GM19468 (cell line): ENCODE measurements around the gene PAGR1.
"Not testable (repeated sequence)": the region's sequence is repeated elsewhere in the genome, so short reads cannot be mapped to it uniquely, and the experiment has no call there.

Experiments used
- ATAC-seq: cut with Tn5 transposase; IDR thresholded peaks from one replicate; pipeline ENCODE4 v1.9.1; 2021; ENCODE audit warnings: mild to moderate bottlenecking, moderate library complexity, moderate number of reproducible peaks; ENCODE audit not compliant: unreplicated experiment; ENCODE audit errors: extremely low read depth

Gene PAGR1

DNA sequence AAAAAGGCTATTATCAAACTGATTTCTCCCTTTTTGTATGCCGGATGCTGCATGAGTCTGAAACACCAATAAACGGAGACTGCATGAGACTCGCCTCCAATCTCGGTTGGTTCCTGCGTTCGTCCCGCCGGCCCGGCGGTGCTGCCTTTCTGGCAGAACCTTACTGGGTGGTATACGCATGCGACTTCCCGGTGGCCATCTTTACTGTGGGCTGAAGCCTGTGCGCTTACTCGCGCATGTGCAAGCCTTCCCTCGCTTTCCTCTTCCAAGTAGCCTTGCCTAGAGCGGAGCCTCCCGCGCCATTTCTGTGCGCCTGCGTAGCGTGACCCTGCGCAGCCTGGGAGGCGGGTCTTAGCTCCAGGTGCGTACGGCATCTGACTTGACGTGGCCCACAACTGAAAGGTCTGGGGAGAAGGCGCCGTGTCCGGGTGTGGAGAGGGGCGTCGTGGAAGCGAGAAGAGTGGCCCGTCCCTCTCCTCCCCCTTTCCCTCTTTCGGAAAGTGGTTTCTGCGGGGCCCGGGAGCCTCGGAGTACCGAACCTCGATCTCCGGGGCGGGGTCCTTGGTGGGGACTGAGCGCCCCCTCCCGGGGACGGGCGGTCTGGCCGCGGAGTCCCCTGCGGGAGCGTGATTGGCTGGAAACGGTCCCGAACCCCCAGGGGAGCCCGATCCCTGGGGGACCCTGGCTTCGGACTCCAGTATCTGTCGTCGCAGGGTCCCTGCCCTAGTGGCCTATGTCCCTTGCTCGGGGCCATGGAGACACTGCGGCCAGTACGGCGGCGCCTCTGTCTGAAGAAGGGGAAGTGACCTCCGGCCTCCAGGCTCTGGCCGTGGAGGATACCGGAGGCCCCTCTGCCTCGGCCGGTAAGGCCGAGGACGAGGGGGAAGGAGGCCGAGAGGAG, at the start of gene PAGR1:
Gene PAGR1 (plus strand): TSS at position 360 of the 901 bp plus-strand sequence. CDS start 374 bp downstream, at position 734.
- ATAC-seq, result peak; percentile 66

DNA sequence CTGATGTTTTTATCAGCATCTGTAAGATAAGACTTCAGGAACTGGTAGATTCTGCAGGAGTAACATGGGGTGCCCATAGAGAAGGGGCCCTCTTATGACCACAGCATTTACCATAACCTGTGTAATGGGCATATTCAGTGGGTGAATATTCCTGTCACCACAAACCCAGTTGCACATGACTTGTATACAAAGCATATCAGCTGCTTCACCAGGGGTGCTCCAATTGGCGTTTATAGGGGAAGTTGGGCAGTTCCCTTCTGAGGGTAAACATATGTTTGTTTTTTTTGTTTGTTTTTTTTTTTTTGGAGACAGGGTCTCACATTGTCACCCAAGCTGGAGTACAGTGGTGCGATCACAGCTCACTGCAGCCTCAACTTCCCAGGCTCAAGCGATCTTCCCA, 49.4 kb upstream of the PAGR1 start:
- no peak for ATAC-seq

DNA sequence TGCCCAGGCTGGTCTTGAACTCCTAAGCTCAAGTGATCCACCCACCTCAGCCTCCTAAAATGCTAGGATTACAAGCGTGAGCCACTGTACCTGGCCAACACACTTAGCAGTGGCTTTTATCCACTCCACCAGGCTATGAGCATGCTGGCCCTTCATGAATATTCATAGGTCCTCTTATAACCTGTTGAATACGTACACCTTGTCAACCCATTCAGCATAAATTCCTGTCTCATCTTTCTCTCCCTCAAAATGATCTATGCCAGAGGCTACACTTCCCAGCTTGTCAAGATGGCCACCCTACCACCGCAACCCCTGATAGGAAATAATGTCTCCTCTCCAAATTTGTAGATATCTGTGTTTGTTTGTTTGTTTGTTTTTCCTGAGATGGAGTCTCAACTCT, 48.9 kb upstream of the PAGR1 start:
- ATAC-seq, result no peak

DNA sequence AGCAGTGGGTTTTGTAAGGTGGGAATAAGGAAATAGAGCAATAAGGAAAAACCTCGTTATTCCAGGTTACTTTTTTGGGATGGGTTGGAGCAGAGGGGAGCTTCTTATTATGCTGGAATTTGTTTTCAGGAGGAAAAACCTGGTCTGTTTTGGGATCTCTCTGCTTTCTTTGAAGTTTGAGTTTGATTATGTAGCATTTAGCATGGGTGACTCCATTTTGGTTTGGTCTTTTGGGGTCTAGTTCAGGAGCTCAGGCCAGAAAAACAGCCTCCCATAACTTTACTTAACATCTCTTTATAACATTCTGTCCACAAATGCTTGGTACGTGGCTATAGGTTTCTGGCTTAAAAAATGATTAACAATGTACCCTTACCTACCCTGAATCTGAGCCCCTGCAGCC, 46.4 kb upstream of the PAGR1 start:
- ATAC-seq, result no peak

DNA sequence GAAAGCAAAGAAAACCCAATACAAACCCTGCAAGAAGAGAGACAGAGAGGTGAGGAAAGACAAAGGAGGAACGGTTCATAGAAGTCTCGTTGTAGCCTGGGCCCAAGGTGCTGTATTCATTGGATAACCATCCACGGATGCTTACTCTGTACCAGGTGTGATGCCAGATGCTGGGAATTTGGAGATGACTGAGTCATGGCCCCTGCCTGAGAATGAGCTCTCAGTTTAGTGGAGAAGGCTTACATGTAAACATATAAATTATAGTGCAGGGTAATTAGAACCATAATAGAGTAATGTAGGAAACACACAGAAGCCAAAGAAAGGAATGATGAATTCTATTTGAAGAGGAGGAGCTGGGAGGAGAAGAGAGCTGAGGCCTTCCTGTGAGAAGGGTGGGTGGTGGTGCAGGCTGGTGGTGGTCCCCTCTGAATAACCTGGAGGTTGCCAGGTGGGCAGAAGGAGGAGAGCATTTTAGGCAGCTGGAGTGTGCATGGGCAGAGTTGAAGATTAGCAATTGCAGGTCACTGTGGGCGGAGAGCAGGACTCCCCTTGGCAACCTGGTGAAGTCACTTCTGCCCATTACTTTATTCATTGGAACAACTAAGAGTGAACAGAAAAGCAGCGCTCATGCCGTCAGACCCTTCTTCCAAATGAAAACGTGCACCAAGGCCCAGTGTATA, 45.6 kb upstream of the PAGR1 start:
- ATAC-seq, result no peak

DNA sequence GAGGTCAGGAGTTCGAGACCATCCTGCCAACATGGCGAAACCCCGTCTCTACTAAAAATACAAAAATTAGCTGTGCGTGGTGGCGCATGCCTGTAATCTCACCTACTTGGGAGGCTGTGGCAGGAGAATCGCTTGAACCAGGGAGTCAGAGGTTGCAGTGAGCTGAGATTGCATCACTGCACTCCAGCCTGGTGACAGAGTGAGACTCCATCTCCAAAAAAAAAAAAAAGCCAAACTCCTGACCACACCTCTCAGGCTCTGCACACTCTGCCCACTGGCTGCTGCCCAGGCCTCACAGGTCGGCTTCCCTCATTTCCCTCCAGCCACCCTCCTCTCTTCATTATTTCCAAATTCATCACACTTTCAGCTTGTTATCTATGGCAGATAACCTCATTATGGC, 43.6 kb upstream of the PAGR1 start:
- ATAC-seq, result not testable (repeated sequence)

DNA sequence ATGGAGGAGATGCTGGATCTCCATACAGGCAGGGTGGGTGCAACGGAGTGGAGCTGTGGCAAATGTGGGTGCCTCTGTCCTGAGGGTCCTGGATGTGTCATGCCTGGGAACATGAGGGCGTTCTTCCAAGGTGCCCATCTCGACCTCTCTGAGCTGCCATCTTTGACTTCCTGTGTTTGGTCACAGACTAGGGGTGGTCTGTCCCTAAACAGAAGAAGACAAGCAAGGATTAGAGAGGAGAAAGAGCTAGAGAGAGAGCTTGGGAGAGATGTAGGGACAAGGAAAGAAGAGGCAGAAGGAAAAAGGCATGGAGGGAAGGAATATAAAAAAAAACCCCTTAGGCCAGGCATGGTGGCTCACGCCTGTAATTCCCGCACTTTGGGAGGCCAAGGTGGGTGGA, 41.2 kb upstream of the PAGR1 start:
- no peak for ATAC-seq

DNA sequence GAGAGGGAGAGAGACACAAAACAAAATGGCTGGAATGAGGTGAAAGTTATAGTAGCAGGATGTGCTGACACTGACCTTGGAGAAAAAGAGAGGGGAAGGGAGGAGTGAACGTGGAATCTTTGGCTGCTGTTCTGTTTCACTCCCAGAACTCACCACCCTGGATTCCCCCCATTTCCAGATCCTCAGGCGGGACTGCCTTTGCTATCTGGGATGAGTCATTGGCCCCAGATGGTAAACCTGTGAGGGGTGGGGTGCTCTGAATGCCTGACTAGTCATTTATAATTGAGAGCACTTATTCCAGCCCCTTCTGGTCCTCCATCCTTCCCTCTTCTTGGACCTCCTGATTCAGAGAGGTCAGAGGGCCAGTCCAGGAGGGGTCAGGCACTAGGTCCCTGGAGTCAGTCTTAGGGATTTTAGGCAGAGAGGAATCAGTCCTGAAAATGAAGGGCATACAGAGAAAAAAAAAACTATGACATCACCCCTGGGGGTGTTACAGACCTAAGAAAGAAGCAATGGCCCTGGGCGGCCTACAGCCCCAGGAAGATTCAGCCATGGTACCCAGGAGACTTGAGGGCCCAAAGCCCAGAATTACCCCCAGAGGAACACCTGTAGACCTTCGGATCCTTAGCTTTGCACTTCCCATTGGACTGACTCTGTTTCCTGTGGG, 40.1 kb upstream of the PAGR1 start:
- ATAC-seq, result no peak

DNA sequence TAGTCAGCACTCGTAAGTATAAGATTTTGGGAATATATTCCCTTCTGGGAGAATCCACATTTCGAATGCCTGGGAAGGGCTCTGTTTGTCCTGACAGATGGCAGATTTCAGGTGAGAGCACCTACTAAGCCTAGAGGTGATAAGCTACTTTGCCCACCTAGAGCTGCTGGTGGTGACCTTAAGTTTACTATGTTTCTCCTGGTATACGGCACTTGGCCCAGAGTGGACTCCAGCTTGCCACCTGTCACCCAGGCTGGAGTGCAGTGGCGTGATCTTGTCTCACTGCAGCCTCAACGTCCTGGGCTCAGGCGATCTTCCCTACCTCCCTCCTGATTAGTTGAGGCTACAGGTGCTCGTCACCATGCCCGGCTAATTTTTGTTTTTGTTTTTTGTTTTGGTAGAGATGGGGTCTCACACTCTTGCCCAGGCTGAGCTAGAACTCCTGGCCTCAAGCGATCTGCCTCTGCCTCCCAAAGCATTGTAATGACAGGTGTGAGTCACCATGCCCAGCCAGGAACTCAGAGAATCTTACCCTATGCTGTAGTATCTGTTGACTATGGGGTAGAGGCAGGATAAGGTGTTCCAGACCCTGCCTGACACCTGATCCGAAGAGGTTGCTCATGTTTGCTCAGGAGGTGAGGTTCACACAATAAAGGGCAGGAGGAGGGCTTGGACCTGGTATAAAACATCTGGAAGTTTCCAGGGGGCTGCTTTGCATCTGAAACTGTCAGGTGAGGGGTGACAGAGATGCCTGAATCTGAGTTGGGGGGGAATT, 38.2 kb upstream of the PAGR1 start, which contains the start of gene ZG16:
Gene ZG16 (plus strand): TSS at position 681 of the 775 bp plus-strand sequence. CDS start 1,011 bp downstream, outside the sequence.
- no peak for ATAC-seq

DNA sequence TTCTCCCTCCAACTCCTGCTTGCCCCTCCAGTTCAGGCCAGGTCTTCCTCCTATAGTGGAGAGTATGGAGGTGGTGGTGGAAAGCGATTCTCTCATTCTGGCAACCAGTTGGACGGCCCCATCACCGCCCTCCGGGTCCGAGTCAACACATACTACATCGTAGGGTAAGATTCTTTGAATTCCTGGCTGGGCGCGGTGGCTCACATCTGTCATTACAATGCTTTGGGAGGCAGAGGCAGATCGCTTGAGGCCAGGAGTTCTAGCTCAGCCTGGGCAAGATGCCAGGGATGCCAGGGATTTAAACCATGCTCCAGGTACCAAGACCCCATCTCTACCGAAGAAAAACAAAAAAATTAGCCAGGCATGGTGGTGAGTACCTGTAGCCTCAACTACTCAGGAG, 36.5 kb upstream of the PAGR1 start:
- ATAC-seq, result no peak

DNA sequence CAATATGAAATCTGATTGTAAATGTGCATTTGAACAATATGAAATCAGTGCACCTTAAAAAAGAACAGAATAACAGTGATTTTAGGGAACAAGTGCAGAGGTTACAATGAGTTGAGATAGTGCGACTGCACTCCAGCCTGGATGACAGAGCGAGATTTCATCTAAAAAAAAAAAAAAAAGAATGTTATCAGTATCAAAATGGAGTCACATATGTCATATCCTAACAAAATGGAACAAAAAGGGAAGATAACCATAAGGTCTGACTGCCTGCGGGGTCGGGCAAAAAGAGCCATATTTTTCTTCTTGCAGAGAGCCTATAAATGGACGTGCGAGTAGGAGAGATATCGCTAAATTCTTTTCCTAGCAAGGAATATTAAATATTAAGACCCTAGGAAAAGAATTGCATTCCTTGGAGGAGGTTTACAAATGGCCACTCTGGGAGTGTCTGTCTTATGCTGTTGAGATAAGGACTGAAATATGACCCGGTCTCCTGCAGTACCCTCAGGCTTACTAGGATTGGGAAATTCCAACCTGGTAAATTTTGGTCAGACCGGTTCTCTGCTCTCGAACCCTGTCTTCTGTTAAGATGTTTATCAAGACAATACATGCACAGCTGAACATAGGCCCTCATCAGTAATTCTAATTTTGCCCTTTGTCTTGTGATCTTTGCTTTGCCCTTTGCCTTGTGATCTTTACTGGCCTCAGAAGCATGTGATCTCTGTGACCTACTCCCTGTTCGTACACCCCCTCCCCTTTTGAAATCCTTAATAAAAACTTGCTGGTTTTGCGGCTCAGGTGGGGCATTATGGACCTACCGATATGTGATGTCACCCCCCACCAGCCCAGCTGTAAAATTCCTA, 32.6 kb upstream of the PAGR1 start:
- not testable (repeated sequence) for ATAC-seq

DNA sequence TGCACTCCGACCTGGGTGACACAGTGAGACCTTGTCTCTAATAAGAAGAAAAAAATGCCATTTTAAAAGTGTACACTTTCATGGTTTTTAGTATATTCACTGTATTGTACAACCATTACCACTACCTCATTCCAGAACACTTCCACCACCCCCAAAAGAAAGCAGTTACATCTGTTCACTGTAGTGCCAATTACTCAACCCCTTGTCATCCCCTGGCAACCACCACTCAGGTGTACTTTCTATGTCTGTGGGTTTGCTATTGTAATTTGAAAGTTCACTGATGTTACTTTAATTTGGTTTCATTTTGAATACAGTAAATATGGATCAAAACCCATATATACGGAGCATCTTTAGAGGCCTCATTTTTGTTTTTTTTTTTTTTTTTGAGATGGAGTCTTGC, 31.8 kb upstream of the PAGR1 start:
- ATAC-seq, result no peak

DNA sequence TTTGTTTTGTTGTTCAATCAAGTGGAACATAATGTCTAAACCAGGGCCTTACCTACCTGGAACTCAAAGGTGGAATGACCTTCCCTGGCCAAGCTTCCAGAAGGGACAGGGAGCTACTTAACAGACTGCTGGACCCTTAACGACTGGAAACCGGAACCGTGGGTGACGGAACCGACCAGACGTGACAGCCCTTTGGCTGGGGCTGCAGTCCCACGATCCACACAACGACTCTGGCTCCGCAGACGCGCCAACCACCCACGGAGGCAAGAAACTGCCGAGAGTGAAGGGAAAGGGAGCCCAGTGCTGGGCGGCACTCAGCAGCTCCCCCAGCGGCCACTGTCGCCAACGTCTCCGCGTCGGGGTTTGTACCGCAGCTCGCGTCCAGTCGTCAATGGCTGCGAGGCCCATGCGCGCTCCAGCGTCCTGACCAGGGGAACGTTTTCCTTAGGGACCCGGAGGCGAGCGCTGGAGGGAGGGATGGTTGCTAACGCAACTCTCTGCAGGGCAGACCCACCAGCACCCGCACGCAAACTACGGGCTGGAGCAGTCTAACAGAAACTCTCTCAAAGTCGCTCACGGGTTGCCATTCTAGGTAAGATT, 31.0 kb upstream of the PAGR1 start:
- ATAC-seq, result no peak

DNA sequence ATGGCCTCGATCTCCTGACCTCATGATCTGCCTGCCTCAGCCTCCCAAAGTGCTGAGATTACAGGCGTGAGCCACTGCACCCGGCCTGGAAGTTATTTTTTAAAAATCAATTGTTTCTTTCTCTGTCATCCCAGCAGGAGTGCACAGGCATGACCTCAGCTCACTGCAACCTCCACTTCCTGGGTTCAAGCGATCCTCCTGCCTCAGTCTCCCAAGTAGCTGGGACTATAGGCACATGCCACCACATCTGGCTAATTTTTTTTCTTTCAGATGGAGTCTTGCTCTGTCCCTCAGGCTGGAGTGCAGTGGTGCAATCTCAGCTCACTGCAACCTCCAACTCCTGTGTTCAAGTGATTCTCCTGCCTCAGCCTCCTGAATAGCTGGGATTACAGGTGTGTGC, 28.8 kb upstream of the PAGR1 start:
- not testable (repeated sequence) for ATAC-seq

DNA sequence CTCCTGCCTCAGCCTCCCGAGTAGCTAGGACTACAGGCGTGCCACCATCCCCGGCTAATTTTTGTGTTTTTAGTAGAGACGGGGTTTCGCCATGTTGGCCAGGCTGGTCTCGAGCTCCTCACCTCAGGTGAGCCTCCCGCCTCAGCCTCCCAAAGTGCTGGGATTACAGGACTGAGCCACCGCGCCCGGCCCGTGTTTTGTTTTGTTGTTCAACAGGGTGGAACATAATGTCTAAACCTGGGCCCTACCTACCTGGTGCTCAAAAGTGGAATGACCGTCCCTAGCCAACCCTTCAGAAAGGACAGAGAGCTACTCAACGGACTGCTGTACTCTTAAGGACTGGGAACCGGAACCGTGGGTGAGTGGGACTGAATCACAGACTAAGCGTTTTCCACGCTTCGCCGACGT, 26.2 kb upstream of the PAGR1 start:
- no peak for ATAC-seq

DNA sequence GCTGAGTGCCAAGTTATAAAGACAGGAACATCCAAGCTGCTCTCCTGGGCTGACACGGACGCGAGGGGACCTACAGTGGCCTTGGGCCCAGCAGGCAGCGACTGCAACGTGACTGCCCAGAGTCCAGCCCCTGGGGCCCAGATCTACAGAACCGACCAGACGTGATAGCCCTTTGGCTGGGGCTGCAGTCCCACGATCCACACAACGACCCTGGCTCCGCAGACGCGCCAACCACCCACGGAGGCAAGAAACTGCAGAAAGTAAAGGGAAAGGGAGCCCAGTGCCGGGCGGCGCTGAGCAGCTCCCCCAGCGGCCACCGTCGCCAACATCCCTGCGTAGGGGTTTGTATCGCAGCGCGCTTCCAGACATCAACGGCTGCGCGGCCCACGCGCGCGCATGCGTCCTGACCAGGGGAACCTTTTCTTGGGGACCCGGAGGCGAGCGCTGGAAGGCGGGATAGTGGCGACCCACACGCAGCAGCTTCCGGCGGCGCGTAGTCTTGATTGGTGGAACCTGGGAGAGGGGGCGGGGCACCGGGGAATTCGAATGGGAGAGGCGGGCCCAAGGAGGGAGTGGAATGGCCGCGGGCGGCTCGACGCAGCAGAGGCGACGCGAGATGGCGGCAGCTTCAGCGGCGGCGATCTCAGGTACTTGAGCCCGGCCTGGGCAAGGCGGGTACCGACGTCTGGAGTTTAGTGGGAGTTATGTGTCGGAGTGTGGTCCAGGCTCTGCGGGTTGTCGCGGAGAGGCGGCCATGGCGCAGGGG, 25.6 kb upstream of the PAGR1 start, which contains the start of gene KIF22:
Gene KIF22 (plus strand): TSS at position 569 of the 766 bp plus-strand sequence. CDS start 9 bp downstream, at position 578.
- ATAC-seq, result peak; percentile 88

DNA sequence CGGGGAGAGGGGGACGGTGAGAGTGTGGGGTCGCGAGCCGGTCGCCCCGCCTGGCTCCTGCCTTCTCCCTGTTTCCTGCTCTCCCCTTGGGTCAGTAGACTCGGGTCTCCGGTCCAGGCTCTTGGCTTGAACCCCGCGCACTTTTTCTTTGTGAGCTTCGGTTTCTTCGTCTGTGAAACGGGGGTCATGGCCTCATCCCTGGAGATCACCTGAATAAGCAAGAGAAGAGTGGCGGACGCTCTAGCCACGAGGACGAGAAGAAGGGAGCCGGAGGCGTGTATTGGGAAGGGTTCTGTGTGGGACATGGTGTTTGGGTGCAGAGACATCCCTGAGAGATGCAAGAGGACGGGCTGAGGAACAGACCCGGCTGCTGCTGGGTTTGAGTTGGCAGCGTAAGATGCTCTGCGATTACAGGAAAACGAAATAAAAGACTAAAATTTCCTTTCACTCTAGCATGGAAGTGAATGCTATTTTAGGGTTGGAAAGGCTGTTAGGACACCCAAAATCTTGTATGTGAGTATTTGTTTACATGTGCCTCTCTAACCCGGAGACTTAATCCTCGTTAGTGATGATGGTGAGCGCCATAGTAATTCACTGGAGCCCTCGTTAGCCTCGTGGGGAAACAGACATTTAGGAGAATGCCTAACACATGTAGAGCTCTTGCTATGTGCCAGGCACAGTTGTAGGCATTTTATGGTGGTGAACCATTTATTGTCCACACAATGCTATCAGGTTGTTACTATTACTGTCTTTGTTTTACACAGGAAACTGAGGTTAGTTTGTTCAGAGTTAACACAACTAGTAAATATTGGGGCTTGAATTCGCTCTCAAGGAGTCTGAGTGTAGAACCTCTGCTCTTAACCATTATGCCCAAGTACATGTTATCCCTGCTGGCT, 24.8 kb upstream of the PAGR1 start:
- ATAC-seq, result no peak
